ENCODE measurements around the gene RNASE12.

Gene RNASE12

DNA sequence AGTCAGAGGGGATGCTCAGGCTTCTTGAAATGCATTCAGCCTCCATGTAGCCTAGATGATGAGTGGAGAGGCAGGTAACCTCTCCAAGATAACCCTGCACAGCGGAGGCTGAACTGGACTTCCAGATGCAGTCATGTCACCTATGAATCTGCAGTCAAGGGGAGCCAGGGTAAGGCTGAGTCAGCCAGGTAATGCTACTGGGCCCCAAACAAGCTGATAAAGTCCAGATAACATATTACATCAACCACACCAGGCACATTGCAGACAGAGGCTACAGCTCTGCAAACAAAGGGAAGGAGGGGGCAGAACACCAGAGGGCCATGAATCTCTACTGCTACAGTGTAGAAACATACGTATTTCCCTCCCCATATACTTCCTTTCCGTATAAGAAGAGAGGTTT is 44.3 kb downstream of the RNASE12 start:
- no peak for DNase-seq (ENCODE audit: low read depth in 1 of 2, low spot score in 1 of 2)

All from stimulated activated CD4-positive, alpha-beta T cell treated with anti-CD3 and anti-CD28 coated beads, Interleukin-15, amount 100 ng/mL, for 1 hour (primary cell).